Stimulated activated CD4-positive, alpha-beta T cell treated with anti-CD3 and anti-CD28 coated beads, Interleukin-1b, Interleukin-23, amount 100 ng/mL, for 4 hours (primary cell): Measurements from ENCODE around the gene PSORS1C2.
"Not testable (repeated sequence)": the region's sequence is repeated elsewhere in the genome, so short reads cannot be mapped to it uniquely, and the experiment has no call there.

Experiments used
- DNase-seq, 2 donors: peaks; one replicate each; pipeline ENCODE4 v3.0.0-alpha.2; 2020; ENCODE audit warnings: low read depth in 2 of 2

The PSORS1C2 gene

DNA sequence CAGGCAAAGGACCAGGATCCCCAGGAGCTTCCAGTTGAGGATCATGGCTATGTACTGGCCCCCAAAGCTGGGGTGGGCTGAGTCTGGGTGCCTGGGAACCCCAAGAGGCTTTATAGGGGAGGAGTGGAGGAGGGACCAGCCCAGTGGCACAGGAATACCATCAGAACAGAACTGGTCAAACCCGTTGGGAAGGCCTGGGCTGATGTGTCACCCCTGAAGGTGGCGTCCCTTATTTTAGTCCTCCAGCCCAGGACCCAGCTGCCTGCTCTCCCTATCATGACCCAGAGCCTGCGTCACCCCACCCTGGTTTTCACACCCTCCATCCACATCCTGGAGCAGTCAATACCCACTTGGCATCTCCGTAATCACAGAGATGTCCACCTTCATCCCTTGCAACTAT, at the start of gene PSORS1C2:
TSS of gene PSORS1C2 (minus strand) at position 85 of the 400 bp plus-strand sequence. CDS start at position 45, 40 bp downstream.
- DNase-seq = no peak

GRCh38 chr6:31187780-31188194, 48.9 kb upstream of the PSORS1C2 start:
- DNase-seq = no peak

GRCh38 chr6:31186052-31186734, 47.3 kb upstream of the PSORS1C2 start:
- DNase-seq = no peak

- not testable (repeated sequence) for DNase-seq
Measured at GRCh38 chr6:31185695-31186051, 46.8 kb upstream of the PSORS1C2 start.

- not testable (repeated sequence) for DNase-seq
Measured at GRCh38 chr6:31183859-31184258, 45.0 kb upstream of the PSORS1C2 start.

DNA sequence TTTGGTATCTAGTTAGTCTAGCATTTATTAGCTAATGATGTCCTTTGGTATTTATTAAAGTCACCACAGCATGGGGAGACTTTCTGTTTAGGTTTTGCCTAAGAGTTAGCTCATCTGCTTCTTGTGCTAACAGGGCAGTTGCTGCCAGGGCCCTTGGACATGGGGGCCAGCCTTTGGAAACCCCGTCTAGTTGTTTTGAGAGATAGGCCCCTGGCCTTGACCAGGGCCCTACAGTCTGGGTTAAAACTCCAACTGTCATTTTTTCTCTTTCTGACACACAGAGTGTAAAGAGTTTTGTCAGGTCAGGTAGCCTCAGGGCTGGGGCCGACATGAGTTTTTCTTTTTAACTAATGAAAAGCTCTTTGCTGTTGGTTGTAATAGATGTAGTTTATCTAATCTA, 44.4 kb upstream of the PSORS1C2 start:
- not testable (repeated sequence) for DNase-seq

DNA sequence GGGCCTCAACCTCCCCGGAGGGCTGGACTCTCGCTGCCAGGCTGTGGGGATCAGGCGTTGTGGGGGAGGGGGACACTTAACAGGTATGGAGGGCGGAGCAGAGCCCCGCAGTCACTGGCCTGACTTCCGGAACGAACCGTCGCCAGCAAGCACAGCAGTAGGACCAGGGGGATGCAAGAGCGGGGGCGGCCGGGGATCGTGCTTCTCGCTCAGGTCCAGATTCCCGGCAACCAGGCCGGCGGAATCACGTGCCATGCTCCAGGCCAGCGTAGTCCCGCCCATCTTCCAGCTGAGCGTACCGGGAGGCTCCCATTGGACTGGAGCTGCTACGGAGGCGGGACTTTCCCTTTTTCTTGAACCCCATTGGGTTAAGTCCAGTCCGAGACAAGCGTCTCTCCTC, 41.6 kb upstream of the PSORS1C2 start:
- peak in 1 of 2 donors; percentile 32 for DNase-seq

GRCh38 chr6:31179896-31180295, 41.0 kb upstream of the PSORS1C2 start:
- DNase-seq = no peak

GRCh38 chr6:31179042-31179386, 40.1 kb upstream of the PSORS1C2 start:
- DNase-seq = no peak

DNA sequence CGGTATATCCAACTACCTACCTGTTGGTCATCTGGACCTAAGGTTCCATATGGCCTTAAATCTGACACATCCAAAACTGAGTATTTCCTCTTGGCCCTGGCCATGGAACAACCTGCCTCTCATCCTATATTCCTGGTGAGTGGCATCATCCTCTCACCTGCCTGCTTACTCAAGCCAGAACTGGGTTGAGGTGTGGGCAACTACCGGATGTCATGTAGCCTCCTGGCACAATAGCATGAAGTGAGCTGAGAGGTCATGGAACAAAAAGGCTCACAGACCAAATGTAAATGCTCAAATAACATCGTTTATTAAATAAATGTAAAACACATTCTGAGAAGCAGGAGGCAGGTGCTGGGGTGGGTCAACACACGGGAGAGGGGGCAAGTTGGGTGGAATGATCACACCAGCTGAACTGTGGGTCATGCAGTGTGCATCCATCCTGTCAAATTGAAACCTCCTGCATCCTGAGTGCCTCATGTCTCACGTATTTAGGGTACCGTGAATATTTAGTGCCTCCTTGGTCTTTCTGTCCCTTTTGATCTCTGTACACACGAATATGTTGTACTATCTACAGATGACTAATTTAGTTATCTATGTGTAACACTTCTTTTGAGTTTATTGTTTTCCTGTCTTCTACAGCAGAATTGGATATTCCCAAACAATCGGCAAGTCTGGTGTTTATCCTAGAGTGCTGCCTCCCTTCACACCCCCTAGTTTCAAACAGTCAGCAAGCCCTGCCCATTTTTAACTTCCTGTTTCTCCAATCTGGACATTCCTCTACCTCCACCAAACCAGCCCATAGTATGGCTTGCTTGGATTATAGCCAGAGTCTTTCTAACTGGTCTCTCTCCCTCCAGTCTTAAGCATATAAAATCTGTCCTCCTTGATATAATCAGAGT, 39.5 kb upstream of the PSORS1C2 start:
- DNase-seq = no peak

DNA sequence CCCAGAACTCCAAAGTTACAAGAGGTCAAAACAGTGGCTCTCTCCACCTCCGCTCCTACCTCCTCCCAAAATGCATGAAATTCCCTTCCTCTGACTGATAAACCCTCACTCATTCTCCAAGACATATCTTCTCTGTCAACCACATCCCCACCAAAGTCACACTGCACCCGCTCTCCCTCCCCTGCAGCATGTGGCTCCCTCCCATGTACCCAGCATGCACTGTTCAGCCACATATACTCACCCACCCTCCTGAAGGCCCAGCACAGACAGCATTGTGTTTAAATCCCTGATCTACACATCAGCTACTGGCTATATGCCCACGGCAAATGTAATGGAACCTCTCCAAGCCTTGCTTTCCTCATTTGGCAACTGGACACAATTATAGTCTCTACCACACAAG, 37.1 kb upstream of the PSORS1C2 start:
- no peak for DNase-seq

DNA sequence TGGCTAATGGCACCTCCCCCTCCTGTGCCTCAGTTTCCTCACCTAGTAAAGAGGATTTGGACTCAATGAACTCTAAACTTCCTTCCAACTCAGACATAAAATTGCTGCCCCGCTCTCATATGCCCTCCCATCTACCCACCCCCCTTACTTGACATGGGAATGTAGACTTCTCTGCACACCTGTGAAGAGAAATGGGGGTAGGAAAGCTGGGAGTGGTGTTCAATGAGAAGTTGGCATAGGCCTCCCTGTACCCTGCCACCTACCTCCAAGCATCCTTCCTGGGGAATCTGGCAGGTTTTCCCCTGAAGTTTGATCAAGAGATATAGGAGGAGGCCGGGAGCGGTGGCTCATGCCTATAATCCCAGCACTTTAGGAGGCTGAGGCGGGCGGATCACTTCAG, 35.5 kb upstream of the PSORS1C2 start:
- DNase-seq = no peak

GRCh38 chr6:31173406-31173805, 34.5 kb upstream of the PSORS1C2 start:
- no peak for DNase-seq

DNA sequence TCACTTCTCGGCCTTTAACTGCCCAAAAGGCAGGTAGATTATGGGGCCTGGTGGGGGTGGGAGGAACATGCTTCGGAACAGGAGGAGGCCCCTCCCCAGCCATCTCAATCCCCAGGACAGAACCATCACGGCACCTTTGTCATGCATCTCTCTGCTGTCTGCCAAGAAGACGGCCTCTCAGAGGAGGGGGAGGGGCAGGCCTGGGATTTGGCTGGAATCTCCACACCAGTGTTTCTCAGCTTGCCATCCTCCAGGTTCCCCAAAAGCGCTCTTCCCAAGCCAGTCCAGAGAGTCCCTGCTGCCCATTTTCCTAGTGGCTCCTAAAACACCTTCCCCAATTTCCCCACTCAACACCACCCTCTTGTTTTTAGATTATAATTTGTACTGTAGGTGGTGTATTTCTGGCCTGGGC, 34.1 kb upstream of the PSORS1C2 start:
- no peak for DNase-seq

DNA sequence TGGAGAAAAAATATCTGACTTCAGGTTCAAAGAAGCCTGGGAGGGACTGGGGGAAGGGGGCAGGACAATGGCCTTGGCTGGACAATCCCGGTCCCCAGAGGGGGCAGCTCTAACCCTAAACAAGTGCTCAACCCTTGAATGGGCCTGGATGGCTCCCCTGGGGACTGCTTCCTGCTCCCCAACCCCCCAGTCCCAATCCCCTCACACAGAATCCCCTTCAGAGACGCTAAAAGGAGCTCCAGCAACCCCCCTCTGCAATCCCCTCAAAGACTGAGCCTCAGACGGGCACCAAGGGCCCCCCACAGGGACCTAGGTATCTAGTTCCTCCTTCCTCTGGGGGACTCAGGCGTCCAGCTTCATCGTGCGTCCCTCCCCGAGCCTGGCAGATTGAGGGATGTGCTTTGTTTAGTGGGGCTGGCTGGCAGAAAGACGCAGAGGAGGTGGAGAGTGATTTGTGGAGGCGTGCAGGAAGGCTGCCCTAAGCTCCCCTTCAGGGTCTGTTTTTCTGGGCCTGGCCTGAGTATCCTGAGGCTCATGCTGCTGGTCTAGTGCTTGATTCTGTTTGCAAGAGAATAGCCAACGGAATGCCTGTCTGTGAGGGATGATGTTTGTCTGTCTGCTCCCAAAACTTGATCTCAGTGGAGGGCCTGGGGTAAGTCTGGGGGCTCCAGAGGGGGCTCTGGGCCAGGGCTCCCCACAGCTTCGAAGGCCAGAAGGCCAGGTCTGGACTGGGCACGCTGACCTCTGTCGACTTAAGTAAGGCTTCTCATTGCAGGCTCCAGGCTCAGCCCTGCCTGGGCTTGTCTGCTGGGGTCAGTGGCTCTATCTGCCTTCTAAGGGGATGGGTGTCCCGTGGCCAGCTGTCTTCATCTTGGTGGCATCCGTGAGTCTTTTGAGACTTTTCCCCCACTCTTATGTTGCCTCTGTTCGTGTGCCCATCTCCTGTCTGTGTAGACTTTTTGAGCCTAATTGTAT, 33.4 kb upstream of the PSORS1C2 start:
- no peak for DNase-seq

DNA sequence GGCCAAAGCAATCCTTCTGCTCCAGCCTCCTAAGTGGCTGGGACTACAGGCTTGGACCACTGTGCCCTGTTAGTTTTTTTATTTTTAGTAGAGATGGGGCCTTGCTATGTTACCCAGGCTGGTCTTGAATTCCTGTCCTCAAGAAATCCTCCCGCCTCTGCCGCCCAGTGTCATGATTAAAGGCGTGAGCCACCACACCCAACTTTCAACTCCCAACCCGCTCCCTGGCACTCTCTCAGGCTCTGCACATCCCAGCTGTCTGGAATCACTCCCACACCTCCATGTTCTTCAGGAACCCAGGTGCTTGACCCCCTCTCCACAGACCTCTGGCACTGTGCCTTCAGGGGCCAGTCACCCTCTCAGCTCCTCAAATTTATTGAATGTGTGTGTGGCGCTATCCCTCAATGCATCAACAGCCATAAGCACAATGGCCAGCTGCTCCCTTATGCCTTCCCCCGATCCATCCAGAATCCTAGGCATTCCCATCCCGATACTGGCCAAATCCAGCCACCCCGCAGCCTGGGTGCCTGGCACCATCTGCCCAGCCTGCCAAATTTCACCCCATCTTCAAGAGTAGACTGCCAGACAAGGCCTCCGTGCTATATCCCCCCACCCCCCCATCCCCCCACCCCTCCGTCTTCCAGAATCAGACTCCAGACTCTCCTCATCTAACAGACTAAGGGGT, 32.3 kb upstream of the PSORS1C2 start:
- no peak for DNase-seq

- no peak for DNase-seq
Measured at GRCh38 chr6:31170600-31170881, 31.7 kb upstream of the PSORS1C2 start, which contains the start of gene POU5F1. POU5F1 (minus strand) TSS chr6:31170682; CDS start chr6:31170620, 62 bp downstream.

DNA sequence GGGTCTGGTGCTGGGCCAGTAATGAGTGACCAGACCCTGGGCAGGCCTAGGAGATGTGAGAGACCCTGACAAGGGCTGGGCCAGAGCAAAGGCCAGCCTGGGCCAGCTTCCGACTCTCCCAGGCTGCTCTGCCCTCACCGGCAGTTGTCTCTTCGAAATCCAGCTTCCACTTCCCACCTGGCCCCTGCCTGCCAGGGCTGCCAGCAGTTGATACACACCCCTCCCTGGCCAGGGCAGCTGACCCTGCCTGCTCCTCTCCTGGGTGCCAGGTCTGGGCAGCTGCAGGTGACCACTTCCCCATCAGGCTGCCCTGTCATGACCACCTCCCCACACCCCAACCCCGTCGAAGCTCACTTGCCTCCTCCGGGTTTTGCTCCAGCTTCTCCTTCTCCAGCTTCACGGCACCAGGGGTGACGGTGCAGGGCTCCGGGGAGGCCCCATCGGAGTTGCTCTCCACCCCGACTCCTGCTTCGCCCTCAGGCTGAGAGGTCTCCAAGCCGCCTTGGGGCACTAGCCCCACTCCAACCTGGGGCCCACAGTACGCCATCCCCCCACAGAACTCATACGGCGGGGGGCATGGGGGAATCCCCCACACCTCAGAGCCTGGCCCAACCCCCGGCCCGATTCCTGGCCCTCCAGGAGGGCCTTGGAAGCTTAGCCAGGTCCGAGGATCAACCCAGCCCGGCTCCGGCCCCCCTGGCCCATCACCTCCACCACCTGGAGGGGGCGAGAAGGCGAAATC, 31.2 kb upstream of the PSORS1C2 start:
- DNase-seq = not testable (repeated sequence)

GRCh38 chr6:31169123-31169857, 30.4 kb upstream of the PSORS1C2 start:
- no peak for DNase-seq

DNA sequence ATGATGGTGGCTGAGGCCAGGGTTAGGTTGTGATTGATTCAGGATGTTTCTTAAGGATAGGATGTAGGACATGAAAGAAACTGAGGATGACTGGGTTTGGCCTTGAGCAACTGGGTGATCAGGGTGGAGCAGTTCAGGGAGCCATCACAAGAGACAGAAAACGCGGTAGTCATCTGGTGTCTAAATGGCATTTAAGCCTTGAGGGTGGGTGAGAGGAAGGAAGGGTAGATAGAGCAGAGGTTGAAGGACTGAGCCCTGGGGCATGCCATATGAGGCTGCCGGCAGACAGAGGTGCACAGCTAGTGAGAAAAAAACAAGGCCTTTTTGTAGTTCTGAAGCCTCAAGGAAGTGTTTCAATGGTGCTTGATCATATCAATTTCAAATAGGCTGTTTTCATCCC, 29.7 kb upstream of the PSORS1C2 start:
- DNase-seq = no peak
